ENCODE results near the gene MRTFB. TPM values are rescaled to one million over a fixed set of nuclear protein-coding genes. Genes with fewer than 3 reads are reported as not detected.
A peak's percentile ranks its signal among the peaks of the same experiment; 100 is the strongest.

Gene MRTFB
- total and polyA plus RNA-seq, 8 donors = 4.3 to 81.6 (median 22.4) TPM

GRCh38 chr16:14100825-14101224 is 29.7 kb downstream of the MRTFB start:
- Histone ChIP-seq H3K4me1 (peaks cover 51 to 82% (median 78%) of the 10 kb centered on the region in 4 donors), H3K27ac (peak overlapping the region in 1 of 5 donors; percentile 3), H3K9me3 (no peaks in the 10 kb centered on the region), H3K27me3 (no peaks in the 10 kb centered on the region), H3K4me3 (no peak overlapping the region), H3K36me3 (no peaks in the 10 kb centered on the region)
- TF ChIP-seq POLR2AphosphoS5 (IDR thresholded peaks at IDR 0.05) (no peak), POLR2A (IDR thresholded peaks at IDR 0.05) (no peak), CTCF (IDR thresholded peaks at IDR 0.05) (no peak), EP300 (IDR thresholded peaks at IDR 0.05) (no peak)
- no peak for DNase-seq
- intact Hi-C loops (cut with DNase I; ENCODE audit: low total_unique reads) = no loop called here
- 68 to 83% (median 68%) methylated on average over 2 of the region's 2 CpGs for WGBS, 5 donors

- Histone ChIP-seq H3K27me3 (no peaks in the 10 kb centered on the region), H3K4me1 (peaks cover 46 to 82% (median 77%) of the 10 kb centered on the region in 4 donors), H3K36me3 (no peaks in the 10 kb centered on the region), H3K27ac (peak overlapping the region in 1 of 5 donors; percentile 41), H3K4me3 (no peak overlapping the region), H3K9me3 (no peaks in the 10 kb centered on the region)
- intact Hi-C loops (cut with DNase I; ENCODE audit: low total_unique reads) = no loop called here
- TF ChIP-seq CTCF (IDR thresholded peaks at IDR 0.05) (no peak), POLR2AphosphoS5 (IDR thresholded peaks at IDR 0.05) (no peak), EP300 (IDR thresholded peaks at IDR 0.05) (no peak), POLR2A (IDR thresholded peaks at IDR 0.05) (no peak)
- peak in 1 of 2 donors; percentile 24 for DNase-seq
Measured at GRCh38 chr16:14101415-14101814, 30.3 kb downstream of the MRTFB start.

GRCh38 chr16:14102925-14103720 is 32.0 kb downstream of the MRTFB start:
- Histone ChIP-seq H3K27ac (peak overlapping the region in 3 of 5 donors; percentile 2 to 41 (median 6)), H3K4me1 (peaks cover 31 to 81% (median 68%) of the 10 kb centered on the region in 4 donors), H3K4me3 (no peak overlapping the region), H3K9me3 (no peaks in the 10 kb centered on the region), H3K27me3 (no peaks in the 10 kb centered on the region), H3K36me3 (no peaks in the 10 kb centered on the region)
- WGBS, 5 donors = 68 to 85% (median 76%) methylated on average over 2 of the region's 2 CpGs
- no peak for DNase-seq
- intact Hi-C loops (cut with DNase I; ENCODE audit: low total_unique reads) = no loop called here
- TF ChIP-seq POLR2AphosphoS5 (IDR thresholded peaks at IDR 0.05) (no peak), CTCF (IDR thresholded peaks at IDR 0.05) (no peak), POLR2A (IDR thresholded peaks at IDR 0.05) (no peak), EP300 (IDR thresholded peaks at IDR 0.05) (no peak)

GRCh38 chr16:14104066-14104465 is 32.9 kb downstream of the MRTFB start:
- Histone ChIP-seq H3K9me3 (no peaks in the 10 kb centered on the region), H3K36me3 (no peaks in the 10 kb centered on the region), H3K27ac (peak overlapping the region in 3 of 5 donors; percentile 2 to 41 (median 5)), H3K27me3 (no peaks in the 10 kb centered on the region), H3K4me1 (peaks cover 26 to 78% (median 60%) of the 10 kb centered on the region in 4 donors), H3K4me3 (no peak overlapping the region)
- TF ChIP-seq POLR2AphosphoS5 (IDR thresholded peaks at IDR 0.05) (no peak), CTCF (IDR thresholded peaks at IDR 0.05) (no peak), EP300 (IDR thresholded peaks at IDR 0.05) (no peak), POLR2A (IDR thresholded peaks at IDR 0.05) (no peak)
- intact Hi-C loops (cut with DNase I; ENCODE audit: low total_unique reads) = no loop called here
- DNase-seq = no peak

Measured in stomach (tissue), 9 donors.